ENCODE data around the gene TMEM54.
A peak's percentile ranks its signal among the peaks of the same experiment; 100 is the strongest.

DNA sequence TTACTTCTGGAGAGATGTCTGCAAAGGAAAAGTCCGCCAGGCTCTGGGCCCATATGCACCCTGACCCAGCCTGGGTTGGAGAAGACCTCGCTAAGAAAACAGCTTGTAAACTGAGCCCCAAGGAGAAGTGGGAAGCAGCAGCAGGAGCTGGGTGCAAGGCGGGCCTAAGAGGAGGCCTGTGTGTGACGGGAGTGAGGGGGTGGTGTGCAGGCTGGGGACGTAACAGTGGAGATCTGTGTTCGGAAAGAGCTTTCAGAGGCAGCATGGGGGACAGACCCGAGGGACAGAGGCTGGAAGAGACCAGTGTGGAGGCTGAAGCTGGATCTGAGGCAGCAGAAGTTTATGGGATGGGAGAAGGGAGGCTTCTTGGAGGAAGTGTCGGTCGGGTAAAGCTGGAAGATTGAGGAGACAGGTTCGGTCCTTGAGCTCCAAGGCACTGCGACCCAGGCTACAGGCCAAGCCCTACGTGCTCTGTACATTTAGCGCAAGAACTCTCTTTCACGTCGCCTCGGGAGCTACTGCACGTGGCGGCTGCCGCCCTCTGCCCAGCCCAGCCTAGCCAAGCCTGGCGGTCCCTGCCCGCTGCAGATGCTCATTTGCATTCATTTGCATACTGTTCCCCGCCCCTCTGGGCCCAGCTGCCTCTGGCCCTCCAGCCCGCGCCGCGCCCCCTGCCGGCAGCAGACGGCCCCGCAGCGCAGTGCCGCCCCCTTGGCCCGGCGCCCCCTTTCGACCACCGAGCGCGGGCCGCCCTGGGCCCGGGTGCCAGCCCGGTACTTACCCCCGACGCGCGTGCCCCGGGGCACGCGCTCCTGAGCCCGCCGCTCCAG, 8.6 kb downstream of the TMEM54 start:
- TF ChIP-seq, protein P1, sequence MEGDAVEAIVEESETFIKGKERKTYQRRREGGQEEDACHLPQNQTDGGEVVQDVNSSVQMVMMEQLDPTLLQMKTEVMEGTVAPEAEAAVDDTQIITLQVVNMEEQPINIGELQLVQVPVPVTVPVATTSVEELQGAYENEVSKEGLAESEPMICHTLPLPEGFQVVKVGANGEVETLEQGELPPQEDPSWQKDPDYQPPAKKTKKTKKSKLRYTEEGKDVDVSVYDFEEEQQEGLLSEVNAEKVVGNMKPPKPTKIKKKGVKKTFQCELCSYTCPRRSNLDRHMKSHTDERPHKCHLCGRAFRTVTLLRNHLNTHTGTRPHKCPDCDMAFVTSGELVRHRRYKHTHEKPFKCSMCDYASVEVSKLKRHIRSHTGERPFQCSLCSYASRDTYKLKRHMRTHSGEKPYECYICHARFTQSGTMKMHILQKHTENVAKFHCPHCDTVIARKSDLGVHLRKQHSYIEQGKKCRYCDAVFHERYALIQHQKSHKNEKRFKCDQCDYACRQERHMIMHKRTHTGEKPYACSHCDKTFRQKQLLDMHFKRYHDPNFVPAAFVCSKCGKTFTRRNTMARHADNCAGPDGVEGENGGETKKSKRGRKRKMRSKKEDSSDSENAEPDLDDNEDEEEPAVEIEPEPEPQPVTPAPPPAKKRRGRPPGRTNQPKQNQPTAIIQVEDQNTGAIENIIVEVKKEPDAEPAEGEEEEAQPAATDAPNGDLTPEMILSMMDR (IDR thresholded peaks at IDR 0.05) = peak in 3 of 6 experiments; percentile 34 to 50 (median 48)
- TF ChIP-seq POLR2A (IDR thresholded peaks at IDR 0.05) = no peak
